ENCODE results near the gene SULF2.
"Not testable (repeated sequence)": the region's sequence is repeated elsewhere in the genome, so short reads cannot be mapped to it uniquely, and the experiment has no call there.

SULF2 gene

GRCh38 chr20:47802975-47803374 lies 17.7 kb upstream of the SULF2 start:
- Histone ChIP-seq H3K36me3 (ENCODE audit: insufficient read depth, low read length) (no peaks in the 10 kb centered on the region), H3K4me1 (ENCODE audit: control insufficient read depth, insufficient read depth, low read length) (no peaks in the 10 kb centered on the region), H3K9me3 (replicated peaks; ENCODE audit: low read length) (no peaks in the 10 kb centered on the region), H3K4me2 (ENCODE audit: low read length) (no peak overlapping the region), H3K27me3 (ENCODE audit: control insufficient read depth, insufficient read depth, low read length) (peaks cover 4% of the 10 kb centered on the region), H3K9ac (ENCODE audit: low read depth, low read length) (no peak overlapping the region), H3K4me3 (ENCODE audit: low read length) (no peak overlapping the region)

- no peak overlapping the region for H3K4me2 ChIP-seq (ENCODE audit: low read length)
- peaks cover 4% of the 10 kb centered on the region for H3K27me3 ChIP-seq (ENCODE audit: control insufficient read depth, insufficient read depth, low read length)
- no peaks in the 10 kb centered on the region for H3K36me3 ChIP-seq (ENCODE audit: insufficient read depth, low read length)
- no peaks in the 10 kb centered on the region for H3K4me1 ChIP-seq (ENCODE audit: control insufficient read depth, insufficient read depth, low read length)
- H3K4me3 ChIP-seq (ENCODE audit: low read length): no peak overlapping the region
- H3K9ac ChIP-seq (ENCODE audit: low read depth, low read length): no peak overlapping the region
- no peaks in the 10 kb centered on the region for H3K9me3 ChIP-seq (replicated peaks; ENCODE audit: low read length)
These were observed 17.1 kb upstream of the SULF2 start for GRCh38 chr20:47802226-47802920.

- Histone ChIP-seq H3K4me1 (ENCODE audit: control insufficient read depth, insufficient read depth, low read length) (no peaks in the 10 kb centered on the region), H3K9ac (ENCODE audit: low read depth, low read length) (no peak overlapping the region), H3K4me2 (ENCODE audit: low read length) (no peak overlapping the region), H3K4me3 (ENCODE audit: low read length) (no peak overlapping the region), H3K27me3 (ENCODE audit: control insufficient read depth, insufficient read depth, low read length) (no peaks in the 10 kb centered on the region), H3K36me3 (ENCODE audit: insufficient read depth, low read length) (no peaks in the 10 kb centered on the region), H3K9me3 (replicated peaks; ENCODE audit: low read length) (no peaks in the 10 kb centered on the region)
These were observed 16.5 kb upstream of the SULF2 start for GRCh38 chr20:47801759-47802158.

- H3K4me2 ChIP-seq (ENCODE audit: low read length): no peak overlapping the region
- H3K36me3 ChIP-seq (ENCODE audit: insufficient read depth, low read length): no peaks in the 10 kb centered on the region
- no peaks in the 10 kb centered on the region for H3K9me3 ChIP-seq (replicated peaks; ENCODE audit: low read length)
- no peaks in the 10 kb centered on the region for H3K4me1 ChIP-seq (ENCODE audit: control insufficient read depth, insufficient read depth, low read length)
- no peaks in the 10 kb centered on the region for H3K27me3 ChIP-seq (ENCODE audit: control insufficient read depth, insufficient read depth, low read length)
- no peak overlapping the region for H3K4me3 ChIP-seq (ENCODE audit: low read length)
- no peak overlapping the region for H3K9ac ChIP-seq (ENCODE audit: low read depth, low read length)
These were observed 15.8 kb upstream of the SULF2 start for GRCh38 chr20:47801079-47801478.

GRCh38 chr20:47800623-47801022 lies 15.3 kb upstream of the SULF2 start:
- H3K9ac ChIP-seq (ENCODE audit: low read depth, low read length): no peak overlapping the region
- H3K4me1 ChIP-seq (ENCODE audit: control insufficient read depth, insufficient read depth, low read length): no peaks in the 10 kb centered on the region
- no peak overlapping the region for H3K4me3 ChIP-seq (ENCODE audit: low read length)
- H3K27me3 ChIP-seq (ENCODE audit: control insufficient read depth, insufficient read depth, low read length): no peaks in the 10 kb centered on the region
- H3K36me3 ChIP-seq (ENCODE audit: insufficient read depth, low read length): no peaks in the 10 kb centered on the region
- H3K4me2 ChIP-seq (ENCODE audit: low read length): no peak overlapping the region
- H3K9me3 ChIP-seq (replicated peaks; ENCODE audit: low read length): no peaks in the 10 kb centered on the region

- no peaks in the 10 kb centered on the region for H3K4me1 ChIP-seq (ENCODE audit: control insufficient read depth, insufficient read depth, low read length)
- no peaks in the 10 kb centered on the region for H3K27me3 ChIP-seq (ENCODE audit: control insufficient read depth, insufficient read depth, low read length)
- no peak overlapping the region for H3K9ac ChIP-seq (ENCODE audit: low read depth, low read length)
- no peak overlapping the region for H3K4me2 ChIP-seq (ENCODE audit: low read length)
- no peaks in the 10 kb centered on the region for H3K9me3 ChIP-seq (replicated peaks; ENCODE audit: low read length)
- H3K4me3 ChIP-seq (ENCODE audit: low read length): no peak overlapping the region
- no peaks in the 10 kb centered on the region for H3K36me3 ChIP-seq (ENCODE audit: insufficient read depth, low read length)
These were observed 13.9 kb upstream of the SULF2 start for GRCh38 chr20:47799116-47799715.

GRCh38 chr20:47796971-47797370 lies 11.7 kb upstream of the SULF2 start:
- Histone ChIP-seq H3K4me3 (ENCODE audit: low read length) (no peak overlapping the region), H3K9ac (ENCODE audit: low read depth, low read length) (no peak overlapping the region), H3K4me1 (ENCODE audit: control insufficient read depth, insufficient read depth, low read length) (no peaks in the 10 kb centered on the region), H3K27me3 (ENCODE audit: control insufficient read depth, insufficient read depth, low read length) (no peaks in the 10 kb centered on the region), H3K4me2 (ENCODE audit: low read length) (no peak overlapping the region), H3K36me3 (ENCODE audit: insufficient read depth, low read length) (no peaks in the 10 kb centered on the region), H3K9me3 (replicated peaks; ENCODE audit: low read length) (no peaks in the 10 kb centered on the region)

- no peak overlapping the region for H3K4me3 ChIP-seq (ENCODE audit: low read length)
- no peak overlapping the region for H3K9ac ChIP-seq (ENCODE audit: low read depth, low read length)
- no peaks in the 10 kb centered on the region for H3K4me1 ChIP-seq (ENCODE audit: control insufficient read depth, insufficient read depth, low read length)
- no peaks in the 10 kb centered on the region for H3K36me3 ChIP-seq (ENCODE audit: insufficient read depth, low read length)
- H3K27me3 ChIP-seq (ENCODE audit: control insufficient read depth, insufficient read depth, low read length): peaks cover 9% of the 10 kb centered on the region
- no peaks in the 10 kb centered on the region for H3K9me3 ChIP-seq (replicated peaks; ENCODE audit: low read length)
- H3K4me2 ChIP-seq (ENCODE audit: low read length): no peak overlapping the region
These were observed 10.1 kb upstream of the SULF2 start for GRCh38 chr20:47795214-47795907.

GRCh38 chr20:47794264-47794663 lies 9.0 kb upstream of the SULF2 start:
- not testable (repeated sequence) for H3K4me1 ChIP-seq (ENCODE audit: control insufficient read depth, insufficient read depth, low read length); H3K9me3 ChIP-seq (replicated peaks; ENCODE audit: low read length); H3K9ac ChIP-seq (ENCODE audit: low read depth, low read length); H3K4me2 ChIP-seq (ENCODE audit: low read length); H3K4me3 ChIP-seq (ENCODE audit: low read length); H3K36me3 ChIP-seq (ENCODE audit: insufficient read depth, low read length)
- peaks cover 16% of the 10 kb centered on the region for H3K27me3 ChIP-seq (ENCODE audit: control insufficient read depth, insufficient read depth, low read length)

GRCh38 chr20:47792021-47792618 lies 6.8 kb upstream of the SULF2 start:
- Histone ChIP-seq H3K9me3 (replicated peaks; ENCODE audit: low read length) (no peaks in the 10 kb centered on the region), H3K27me3 (ENCODE audit: control insufficient read depth, insufficient read depth, low read length) (peaks cover 35% of the 10 kb centered on the region), H3K4me2 (ENCODE audit: low read length) (no peak overlapping the region), H3K4me3 (ENCODE audit: low read length) (no peak overlapping the region), H3K9ac (ENCODE audit: low read depth, low read length) (no peak overlapping the region), H3K36me3 (ENCODE audit: insufficient read depth, low read length) (no peaks in the 10 kb centered on the region), H3K4me1 (ENCODE audit: control insufficient read depth, insufficient read depth, low read length) (no peaks in the 10 kb centered on the region)

GRCh38 chr20:47791084-47791599 lies 5.9 kb upstream of the SULF2 start:
- Histone ChIP-seq H3K4me3 (ENCODE audit: low read length) (no peak overlapping the region), H3K27me3 (ENCODE audit: control insufficient read depth, insufficient read depth, low read length) (peaks cover 44% of the 10 kb centered on the region), H3K4me2 (ENCODE audit: low read length) (no peak overlapping the region), H3K4me1 (ENCODE audit: control insufficient read depth, insufficient read depth, low read length) (peaks cover 2% of the 10 kb centered on the region), H3K9ac (ENCODE audit: low read depth, low read length) (no peak overlapping the region), H3K9me3 (replicated peaks; ENCODE audit: low read length) (no peaks in the 10 kb centered on the region), H3K36me3 (ENCODE audit: insufficient read depth, low read length) (no peaks in the 10 kb centered on the region)

Measured in skeletal muscle satellite cell (primary cell).